ENCODE measurements around the gene ACOT4.
A peak's percentile ranks its signal among the peaks of the same experiment; 100 is the strongest.
"Not testable (repeated sequence)": the region's sequence is repeated elsewhere in the genome, so short reads cannot be mapped to it uniquely, and the experiment has no call there.

ACOT4 gene

GRCh38 chr14:73634011-73634833, 42.5 kb downstream of the ACOT4 start:
- DNase-seq, result no peak

- not testable (repeated sequence) for DNase-seq
These were observed 44.7 kb downstream of the ACOT4 start for GRCh38 chr14:73636355-73636754.

- no peak for DNase-seq
These were observed 46.2 kb downstream of the ACOT4 start for GRCh38 chr14:73637830-73638229.

GRCh38 chr14:73640796-73641365, 49.2 kb downstream of the ACOT4 start:
- DNase-seq, result no peak

- DNase-seq, result peak; percentile 96
These were observed 53.0 kb downstream of the ACOT4 start, which contains the start of gene DNAL1 for GRCh38 chr14:73644531-73645247. DNAL1 (plus strand) TSS chr14:73644986; CDS start chr14:73645040, 54 bp downstream.

- DNase-seq, result no peak
These were observed 53.6 kb downstream of the ACOT4 start for GRCh38 chr14:73645248-73645610.
